A549 (cell line): ENCODE results near the gene SIAE. TPM values are rescaled to one million over a fixed set of nuclear protein-coding genes. Genes with fewer than 3 reads are reported as not detected.

Experiments
- ATAC-seq, 2 experiments: fragments of 200-7000 bp in 1 of 2; fragments of >200 bp in 1 of 2; cut with Nextera tagmentation in 1 of 2; cut with Tn5 transposase in 1 of 2; 3 replicates each; pipeline versions ENCODE4 v1.8.0 to v1.9.1; 2018 to 2020; ENCODE audit warnings: mild to moderate bottlenecking in 1 of 2, moderate library complexity in 1 of 2
- CTCF ChIA-PET: fragments of 300-600 bp; sonication (Branson Sonifier 250); formaldehyde crosslinking; extraction: SDS; loops from one replicate; lab custom pipeline; 2021; ENCODE audit warnings: antibody characterized with exemption, inconsistent platforms; lab: Yijun Ruan, JAX
- POLR2A ChIA-PET: fragments of 350-600 bp; formaldehyde crosslinking; extraction: SDS; loops from one replicate; lab custom pipeline; 2021; ENCODE audit warnings: antibody characterized with exemption, inconsistent platforms; lab: Yijun Ruan, JAX
- DNase-seq, 2 experiments: peaks; one replicate each; pipeline versions ENCODE4 v3.0.0 to v3.0.0-alpha.2; 2011 to 2016; ENCODE audit warnings: low read depth in 1 of 2, low spot score in 1 of 2
- FAIRE-seq: peaks from 2 replicates; lab custom pipeline; 2011; peaks lifted over from hg19 to GRCh38; lab: Jason Lieb, UNC
- H3K27ac ChIP-seq, 2 experiments: fragments of >200 bp; sonication (Bioruptor Twin); formaldehyde crosslinking; 3 replicates each; pipeline ENCODE4 v1.5.1; 2016 to 2017
- H3K4me1 ChIP-seq: fragments of >200 bp; sonication (Bioruptor Twin); formaldehyde crosslinking; 3 replicates; pipeline ENCODE4 v1.6.1; 2016
- H3K4me2 ChIP-seq: fragments of >200 bp; sonication (Bioruptor Twin); formaldehyde crosslinking; 3 replicates; pipeline ENCODE4 v1.6.1; 2016
- H3K4me3 ChIP-seq: fragments of >200 bp; sonication (Bioruptor Twin); formaldehyde crosslinking; 3 replicates; pipeline ENCODE4 v1.5.1; 2016
- H3K9me3 ChIP-seq: fragments of >200 bp; sonication (Bioruptor Twin); formaldehyde crosslinking; 3 replicates; pipeline ENCODE4 v1.6.1; 2016
- ATOH8 ChIP-seq: fragments of 250-450 bp; sonication (Bioruptor Pico); IDR thresholded peaks from 2 replicates; pipeline ENCODE4 v1.5.0; 2020; ENCODE audit warnings: low read depth, mild to moderate bottlenecking, moderate library complexity
- CBX2 ChIP-seq: fragments of 200-600 bp; sonication (generic); IDR thresholded peaks from 2 replicates; pipeline ENCODE4 v1.6.1; 2016; ENCODE audit warnings: low read depth, mild to moderate bottlenecking, borderline replicate concordance
- CBX8 ChIP-seq: fragments of 200-600 bp; sonication (generic); IDR thresholded peaks from 2 replicates; pipeline ENCODE4 v1.6.1; 2016
- CEBPB ChIP-seq, 2 experiments: fragments of >200 bp in 1 of 2; sonication (Bioruptor Twin) in 1 of 2; formaldehyde crosslinking in 1 of 2; IDR thresholded peaks; 2 replicates each; pipeline ENCODE4 v1.6.1; 2012 to 2016
- CTCF ChIP-seq: fragments of >200 bp; sonication (Bioruptor Twin); formaldehyde crosslinking; IDR thresholded peaks from 3 replicates; pipeline ENCODE4 v1.5.1; 2016
- E2F6 ChIP-seq: IDR thresholded peaks from 2 replicates; pipeline ENCODE4 v1.6.1; 2012; ENCODE audit warnings: low read depth, borderline replicate concordance
- ELK1 ChIP-seq: fragments of 150-350 bp; IDR thresholded peaks from 2 replicates; pipeline ENCODE4 v1.6.1; 2014; ENCODE audit warnings: low read depth, mild to moderate bottlenecking, low read length
- EP300 ChIP-seq, 2 experiments: fragments of >200 bp; sonication (Bioruptor Twin); formaldehyde crosslinking; IDR thresholded peaks; 2 replicates in 1 of 2; 3 replicates in 1 of 2; pipeline ENCODE4 v1.6.1; 2016 to 2017
- FOSB ChIP-seq: fragments of 250-450 bp; sonication (Bioruptor Pico); IDR thresholded peaks from 2 replicates; pipeline ENCODE4 v1.5.0; 2020; ENCODE audit warnings: mild to moderate bottlenecking, moderate library complexity
- HES2 ChIP-seq: fragments of >200 bp; sonication (Bioruptor Twin); formaldehyde crosslinking; IDR thresholded peaks from 2 replicates; pipeline ENCODE4 v1.6.1; 2016
- HMGXB4 ChIP-seq: fragments of 250-450 bp; sonication (Bioruptor Pico); IDR thresholded peaks from 2 replicates; pipeline ENCODE4 v1.5.0; 2021; ENCODE audit warnings: mild to moderate bottlenecking, moderate library complexity, borderline replicate concordance
- HOXB13 ChIP-seq: fragments of 250-450 bp; sonication (Bioruptor Pico); IDR thresholded peaks from 2 replicates; pipeline ENCODE4 v1.5.0; 2020; ENCODE audit warnings: low read depth, mild to moderate bottlenecking, moderate library complexity
- JUN ChIP-seq, 2 experiments: fragments of >200 bp; sonication (Bioruptor Twin); formaldehyde crosslinking; IDR thresholded peaks; 2 replicates in 1 of 2; 3 replicates in 1 of 2; pipeline ENCODE4 v1.6.1; 2016 to 2017
- KDM1A ChIP-seq: fragments of 200-600 bp; sonication (generic); IDR thresholded peaks from 2 replicates; pipeline ENCODE4 v1.6.1; 2016; ENCODE audit warnings: low read depth, mild to moderate bottlenecking
- MAFK ChIP-seq: fragments of 450-650 bp; IDR thresholded peaks from 2 replicates; pipeline ENCODE4 v1.6.1; 2014; ENCODE audit not compliant: partially characterized antibody
- MAX ChIP-seq: IDR thresholded peaks from 2 replicates; pipeline ENCODE4 v1.6.1; 2012
- MAZ ChIP-seq: fragments of 150-350 bp; IDR thresholded peaks from 2 replicates; pipeline ENCODE4 v1.6.1; 2014; ENCODE audit warnings: antibody characterized with exemption, low read depth, low read length, borderline replicate concordance
- MYC ChIP-seq: IDR thresholded peaks from 2 replicates; pipeline ENCODE4 v1.6.1; 2012; ENCODE audit warnings: mild to moderate bottlenecking, inconsistent platforms, low read length, improper control_type of control experiment, borderline replicate concordance
- PBX3 ChIP-seq: IDR thresholded peaks from 2 replicates; pipeline ENCODE4 v1.6.1; 2012
- PHF8 ChIP-seq: fragments of 200-600 bp; sonication (generic); IDR thresholded peaks from 2 replicates; pipeline ENCODE4 v1.6.1; 2016; ENCODE audit warnings: low read depth, mild to moderate bottlenecking, antibody characterized with exemption, moderate library complexity, borderline replicate concordance
- RAD21 ChIP-seq, 2 experiments: fragments of >200 bp in 1 of 2; sonication (Bioruptor Twin) in 1 of 2; formaldehyde crosslinking in 1 of 2; IDR thresholded peaks in 1 of 2; conservative IDR thresholded peaks in 1 of 2; 2 replicates in 1 of 2; 3 replicates in 1 of 2; pipeline ENCODE4 v1.6.1; 2012 to 2018; ENCODE audit warnings: inconsistent platforms in 1 of 2
- SMC3 ChIP-seq: fragments of >200 bp; sonication (Bioruptor Twin); formaldehyde crosslinking; IDR thresholded peaks from 3 replicates; pipeline ENCODE4 v1.6.1; 2018; ENCODE audit warnings: inconsistent platforms
- TP53 ChIP-seq: fragments of 250-450 bp; sonication (Bioruptor Pico); IDR thresholded peaks from 2 replicates; pipeline ENCODE4 v1.5.0; 2021; ENCODE audit warnings: mild to moderate bottlenecking, moderate library complexity
- ZC3H11A ChIP-seq: fragments of 450-650 bp; IDR thresholded peaks from 2 replicates; pipeline ENCODE4 v1.6.1; 2014; ENCODE audit warnings: antibody characterized with exemption, mild to moderate bottlenecking
- WGBS: methylation state at CpG from one replicate; pipeline ENCODE4 v1.1.6; 2017; ENCODE audit errors: missing lambda C conversion rate; 5-methylcytosine and 5-hydroxymethylcytosine counted together
- polyA plus RNA-seq, 4 experiments: library from polyadenylated mRNA; depleted of rRNA in 3 of 4; stranded (reverse); fragments of >200 nt; fragmentation: RNase III in 1 of 4; extraction: RNeasy Plus Mini Kit Qiagen cat#74134 plus additional on column Dnase treatment in 1 of 4; gene quantifications; 2 replicates in 3 of 4; 3 replicates in 1 of 4; pipeline ENCODE4 v1.2.3, GENCODE V29; 2011 to 2017

Gene SIAE
- polyA plus RNA-seq, 2 of the 4 experiments (the other 2 are of a cell fraction), result 10.3 to 23.2 TPM

GRCh38 chr11:124717786-124718651, 44.5 kb upstream of the SIAE start:
- ATAC-seq, result peak; percentile 52 to 71; a peak in 5 of 6 replicates
- ChIA-PET CTCF (no interaction called here), POLR2A (no interaction called here)
- Histone ChIP-seq H3K9me3 (no peaks in the 10 kb centered on the region), H3K4me3 (peak overlapping the region; percentile 36), H3K4me1 (no peaks in the 10 kb centered on the region), H3K4me2 (peak overlapping the region; percentile 81), H3K27ac (0 out of 6 replicates have a peak overlapping the region, but pooled peaks of 1 of the 2 experiments have one; percentile 16)
- TF ChIP-seq MYC, result no peak
- no peak for TF ChIP-seq EP300 (IDR thresholded peaks at IDR 0.05)
- no peak for TF ChIP-seq HES2
- no peak for TF ChIP-seq CBX8
- TF ChIP-seq CEBPB (IDR thresholded peaks at IDR 0.05), result no peak
- TF ChIP-seq MAZ, result no peak
- no peak for TF ChIP-seq JUN (IDR thresholded peaks at IDR 0.05)
- no peak for TF ChIP-seq CTCF
- no peak for FAIRE-seq
- DNase-seq, result no peak
- 21% methylated on average over 24 of the region's 45 CpGs for WGBS

- no peak for FAIRE-seq
- WGBS, result 75% methylated on average over 7 of the region's 7 CpGs
- H3K4me3 ChIP-seq, result no peak overlapping the region
- no peaks in the 10 kb centered on the region for H3K4me1 ChIP-seq
- DNase-seq, result no peak
- TF ChIP-seq EP300 (IDR thresholded peaks at IDR 0.05), result no peak
- no peak for TF ChIP-seq HOXB13 (CRISPR knock-in tag)
- TF ChIP-seq MAX, result no peak
- TF ChIP-seq CBX2, result no peak
- no peak for TF ChIP-seq TP53 (CRISPR knock-in tag)
- TF ChIP-seq FOSB (CRISPR knock-in tag), result no peak
- TF ChIP-seq CEBPB (IDR thresholded peaks at IDR 0.05), result no peak
- no peak for TF ChIP-seq MYC
- no peak for TF ChIP-seq HMGXB4 (CRISPR knock-in tag)
- H3K4me2 ChIP-seq, result peak overlapping the region; percentile 81
- no peak; a peak in 1 of 6 replicates for ATAC-seq
- no peaks in the 10 kb centered on the region for H3K9me3 ChIP-seq
- no peak overlapping the region for H3K27ac ChIP-seq
- ChIA-PET POLR2A (no interaction called here), CTCF (no interaction called here)
Observed at GRCh38 chr11:124717421-124717785, 43.9 kb upstream of the SIAE start.

GRCh38 chr11:124716591-124716990, 43.1 kb upstream of the SIAE start:
- Histone ChIP-seq H3K4me2 (no peak overlapping the region), H3K4me1 (no peaks in the 10 kb centered on the region), H3K4me3 (no peak overlapping the region), H3K27ac (no peak overlapping the region), H3K9me3 (no peaks in the 10 kb centered on the region)
- DNase-seq (no peak), FAIRE-seq (no peak), ATAC-seq (no peak)
- ChIA-PET CTCF (no interaction called here), POLR2A (no interaction called here)
- 72% methylated on average over 3 of the region's 3 CpGs for WGBS
- TF ChIP-seq KDM1A (no peak), ELK1 (no peak), PBX3 (no peak), ZC3H11A (no peak), E2F6 (no peak), RAD21 (conservative IDR thresholded peaks at IDR 0.05 in 1 of 2, IDR thresholded peaks at IDR 0.05 in 1 of 2) (no peak), TP53 (CRISPR knock-in tag) (no peak), HES2 (no peak), ATOH8 (CRISPR knock-in tag) (no peak), MAFK (no peak), SMC3 (no peak), PHF8 (no peak)
